ENCODE results near the gene ZNF692.
"Not testable (repeated sequence)": the region's sequence is repeated elsewhere in the genome, so short reads cannot be mapped to it uniquely, and the experiment has no call there.

ZNF692 gene

GRCh38 chr1:248811514-248812490 lies 47.1 kb downstream of the ZNF692 start:
- DNase-seq = no peak

DNA sequence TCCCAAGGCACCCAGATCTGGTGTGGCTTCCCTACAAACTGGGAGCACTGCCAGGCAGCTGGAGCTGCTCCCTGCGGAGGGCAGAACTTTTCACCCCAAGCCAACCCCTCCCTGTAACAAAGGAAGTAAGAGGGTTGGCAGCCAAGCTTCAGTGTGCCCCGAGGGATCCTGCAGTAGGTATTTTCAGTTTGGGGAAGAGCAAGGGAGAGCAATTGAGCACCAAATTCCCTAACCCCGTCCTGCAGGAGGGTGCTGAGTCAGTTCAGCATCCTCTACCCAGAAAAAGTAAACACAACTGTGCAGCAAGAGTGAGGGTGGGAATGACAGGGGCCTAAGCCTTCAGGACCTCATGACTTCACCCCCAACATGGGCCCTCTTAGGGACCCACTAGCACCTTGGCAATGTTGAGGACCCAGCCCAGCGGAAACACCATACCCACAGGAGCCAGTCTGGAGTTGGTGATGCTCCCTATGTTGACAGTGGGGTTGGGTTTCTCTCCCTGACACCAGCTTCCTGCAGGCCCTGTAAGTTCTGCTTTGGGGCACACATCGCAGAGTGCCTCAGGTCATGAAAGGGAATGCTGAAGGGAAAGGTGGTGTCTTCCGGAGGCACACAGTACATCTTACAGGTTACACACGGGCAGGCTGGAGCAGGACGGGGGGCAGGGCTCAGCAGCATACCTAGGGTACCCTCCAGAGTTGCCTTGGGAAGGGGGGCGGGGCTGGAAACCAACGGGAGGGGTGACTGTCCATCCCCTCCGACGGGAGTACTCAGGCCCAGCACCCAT lies 48.0 kb downstream of the ZNF692 start:
- peak in 1 of 56 donors; percentile 12 for DNase-seq

DNA sequence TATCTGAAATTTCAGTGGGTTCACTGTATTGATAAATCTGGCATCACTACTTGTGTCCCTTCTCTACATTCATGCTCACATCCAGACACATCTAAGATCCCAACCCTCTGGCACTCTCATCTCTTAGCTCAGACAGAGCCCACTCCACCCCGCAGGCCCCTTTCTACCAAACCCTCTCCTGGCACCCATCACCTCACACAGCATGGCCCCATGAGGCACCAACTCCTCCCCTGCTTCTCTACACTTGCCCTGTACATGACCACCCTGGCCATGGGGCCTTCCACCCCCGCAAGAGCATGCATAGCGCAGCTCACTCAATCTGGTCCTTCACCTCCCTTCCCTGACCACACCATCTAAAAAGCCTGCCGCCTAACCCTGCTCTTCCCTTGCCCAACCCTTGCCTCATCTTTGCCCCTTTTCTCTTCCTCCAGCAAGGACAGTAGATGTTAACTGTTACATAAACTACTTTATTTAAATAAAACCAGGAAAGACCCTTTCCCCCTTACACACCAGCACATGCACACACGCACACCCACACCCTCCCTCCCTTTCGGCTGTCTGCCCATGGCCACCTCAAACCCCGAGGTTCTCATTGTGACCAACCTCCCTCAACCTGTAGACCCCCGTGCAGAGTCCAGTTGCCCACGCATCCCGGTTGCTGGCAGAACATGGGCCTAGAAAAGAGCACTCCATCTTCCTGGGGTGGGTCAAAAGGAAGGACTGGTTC lies 48.7 kb downstream of the ZNF692 start:
- DNase-seq = no peak

DNA sequence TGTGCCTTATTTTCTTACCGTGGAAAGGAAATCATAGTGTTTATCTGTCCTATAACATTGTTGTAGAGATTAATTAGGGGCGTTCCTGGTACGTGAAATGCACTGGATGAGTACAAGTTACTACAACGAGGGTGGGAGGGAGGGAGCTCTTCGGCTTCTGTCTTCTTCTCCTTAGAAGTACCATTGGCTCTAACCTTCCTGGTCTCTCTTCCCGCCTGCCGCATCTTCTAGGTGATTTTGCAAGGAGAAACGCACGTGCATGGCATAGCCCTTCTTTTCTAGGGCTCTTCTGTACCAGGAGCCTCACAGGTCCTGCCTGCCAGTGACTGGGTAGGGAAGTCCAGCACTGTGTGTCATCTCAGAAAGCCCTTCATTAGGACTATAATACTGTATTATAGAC lies 50.0 kb downstream of the ZNF692 start:
- no peak for DNase-seq

DNA sequence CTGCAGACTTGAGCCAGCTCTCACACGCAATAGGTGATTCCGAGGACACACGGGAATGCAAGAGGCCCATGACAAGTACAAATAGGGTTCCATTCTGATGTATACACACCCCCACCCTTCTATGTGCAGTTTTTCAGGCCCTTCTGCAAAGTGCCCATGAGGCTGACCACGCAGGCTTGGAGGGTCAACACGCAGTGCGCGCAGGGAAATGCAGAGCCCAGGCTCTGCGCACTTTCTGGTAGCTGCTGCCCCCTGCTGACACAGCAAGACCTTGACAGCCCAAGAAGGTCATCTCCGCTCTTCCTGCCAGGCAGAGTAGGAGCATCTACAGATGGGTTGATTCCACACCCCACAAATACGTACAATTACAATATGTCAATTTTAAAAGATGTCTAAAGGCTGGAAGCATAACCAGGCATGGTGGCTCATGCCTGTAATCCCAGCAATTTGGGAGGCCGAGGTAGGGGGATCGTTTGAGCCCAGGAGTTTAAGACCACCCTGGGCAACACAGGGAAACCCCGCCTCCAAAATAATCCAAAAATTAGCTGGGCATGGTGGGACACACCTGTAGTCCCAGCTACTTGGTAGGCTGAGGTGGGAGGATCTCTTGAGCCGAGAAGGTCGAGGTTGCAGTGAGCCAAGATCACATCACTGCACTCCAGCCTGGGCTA lies 51.7 kb downstream of the ZNF692 start:
- peak in 36 of 56 donors; percentile 8 to 78 (median 36) for DNase-seq

DNA sequence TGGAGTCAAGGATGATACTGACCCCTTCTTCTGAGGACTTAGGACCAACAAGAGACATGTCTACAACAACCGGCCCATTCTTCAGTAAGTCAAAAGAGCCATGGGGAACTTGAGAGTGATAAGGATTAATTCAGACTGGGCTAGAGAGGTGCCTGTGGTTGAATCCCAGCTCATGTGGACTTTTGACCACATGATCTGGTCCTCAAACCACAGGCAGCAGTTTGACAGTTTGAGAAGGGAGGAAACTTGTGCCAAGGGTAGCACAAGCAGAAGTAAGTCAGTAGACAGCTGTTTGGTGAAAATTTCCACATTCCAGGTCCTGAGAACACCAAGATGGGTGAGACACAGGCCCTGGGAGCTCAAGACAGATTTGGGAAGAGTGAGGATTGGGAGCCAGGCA lies 53.0 kb downstream of the ZNF692 start:
- no peak for DNase-seq

DNA sequence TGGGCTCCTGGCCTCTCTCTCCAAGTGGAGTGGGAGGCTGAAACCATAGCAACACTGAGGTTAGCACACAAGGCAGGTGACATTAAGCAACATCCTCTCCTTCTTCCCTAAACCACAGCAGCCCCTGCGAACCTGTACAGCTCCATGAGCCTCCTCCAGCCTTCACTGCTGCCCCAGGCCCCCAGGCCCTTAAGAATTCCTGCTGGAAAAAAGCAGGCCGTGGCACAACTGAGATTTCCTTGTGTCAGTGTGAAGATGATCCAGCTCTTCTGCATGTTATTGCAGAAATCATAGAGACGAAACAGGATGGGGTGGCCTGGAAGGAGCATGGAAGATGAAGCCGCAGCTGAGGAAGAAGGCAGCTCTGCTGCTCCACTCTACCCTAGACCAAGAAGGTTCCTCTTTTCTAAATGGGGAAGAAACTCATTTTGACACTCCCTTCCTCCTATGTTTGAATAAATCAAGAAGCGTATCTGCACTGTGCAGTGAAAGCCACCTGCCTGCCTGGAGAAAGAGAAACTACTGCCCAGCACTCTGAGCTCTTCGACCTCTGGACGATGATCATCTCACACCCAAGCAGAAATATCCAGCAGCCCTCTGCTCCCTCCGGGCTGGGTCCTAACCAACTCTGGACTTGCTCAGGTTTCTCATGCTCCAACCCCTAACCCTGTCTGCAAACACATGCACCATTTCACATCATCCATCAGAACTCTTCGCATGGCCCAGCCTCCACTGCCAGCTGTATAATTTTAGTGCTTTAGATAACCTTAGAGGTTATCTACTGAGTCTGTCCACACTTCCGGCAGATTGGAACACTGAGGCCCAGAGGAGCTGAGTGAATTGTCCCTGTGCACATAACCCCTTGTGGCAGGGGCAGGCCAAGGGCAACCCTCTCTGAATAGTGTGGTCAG lies 53.9 kb downstream of the ZNF692 start:
- DNase-seq = no peak

- DNase-seq = not testable (repeated sequence)
Measured at GRCh38 chr1:248803501-248803900, 55.4 kb downstream of the ZNF692 start.

DNA sequence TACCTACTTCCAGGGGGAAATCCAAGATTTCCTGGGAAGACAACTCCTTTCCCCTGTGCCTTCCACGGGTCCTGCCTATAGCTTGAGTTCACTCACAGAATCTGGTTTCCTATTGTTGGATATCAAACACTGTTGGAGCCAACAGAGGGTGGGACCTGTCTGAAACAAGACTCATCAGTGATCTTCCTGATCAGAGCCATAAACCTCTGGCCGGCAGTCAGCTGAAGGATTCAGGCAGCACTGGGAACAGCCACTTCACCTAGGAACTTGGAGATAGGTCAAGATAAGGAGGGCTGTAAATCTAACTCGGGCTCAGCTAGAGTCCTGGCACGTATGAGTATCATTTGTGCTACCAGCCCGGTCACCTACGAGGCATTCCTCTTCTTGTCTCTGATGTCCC lies 56.4 kb downstream of the ZNF692 start:
- DNase-seq = no peak

DNA sequence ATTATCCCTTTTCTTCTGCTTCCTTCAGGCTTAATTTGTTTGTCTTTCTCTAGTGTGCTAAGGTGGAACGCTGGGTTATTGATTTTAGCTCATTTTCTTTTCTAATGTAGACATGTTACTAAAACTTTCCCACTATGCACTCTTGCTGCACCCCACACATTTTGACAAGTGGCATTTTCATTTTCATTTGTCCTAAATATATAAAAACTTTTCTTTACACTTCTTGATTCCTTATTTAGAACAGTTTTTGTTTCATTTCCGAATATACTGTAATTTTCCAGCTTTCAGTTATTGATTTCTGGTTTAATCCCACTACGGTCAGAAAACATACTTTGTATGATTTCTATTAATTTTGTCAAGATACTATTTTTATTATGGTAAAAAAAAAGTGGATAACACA lies 58.4 kb downstream of the ZNF692 start:
- DNase-seq = no peak

Data from nucleus accumbens (tissue), 56 donors.